Smooth muscle cell (in vitro differentiated cells): ENCODE results near the gene ASPG. TPM values are rescaled to one million over a fixed set of nuclear protein-coding genes. Genes with fewer than 3 reads are reported as not detected.

ENCODE experiments used
- DNase-seq: peaks from one replicate; lab custom pipeline; 2025; ENCODE audit not compliant: unreplicated experiment; lab: John Stamatoyannopoulos, UW
- H2AFZ ChIP-seq: fragments of 200-600 bp; sonication (generic); 2 replicates; pipeline ENCODE4 v1.6.0; 2016; ENCODE audit warnings: antibody characterized with exemption, low read depth, mild to moderate bottlenecking
- H3F3A ChIP-seq: fragments of 200-600 bp; sonication (generic); 2 replicates; pipeline ENCODE4 v1.6.0; 2017; ENCODE audit warnings: antibody characterized with exemption, low read depth
- H3K27ac ChIP-seq: fragments of 200-600 bp; sonication (generic); 2 replicates; pipeline ENCODE4 v1.5.1; 2016; ENCODE audit warnings: low read depth, mild to moderate bottlenecking
- H3K27me3 ChIP-seq: fragments of 200-600 bp; sonication (generic); 2 replicates; pipeline ENCODE4 v1.6.1; 2016; ENCODE audit warnings: low read depth, mild to moderate bottlenecking
- H3K36me3 ChIP-seq: fragments of 200-600 bp; sonication (generic); 2 replicates; pipeline ENCODE4 v1.5.1; 2016; ENCODE audit warnings: low read depth
- H3K4me1 ChIP-seq: fragments of 200-600 bp; sonication (generic); 2 replicates; pipeline ENCODE4 v1.5.1; 2016; ENCODE audit warnings: low read depth
- H3K4me2 ChIP-seq: fragments of 200-600 bp; sonication (generic); 2 replicates; pipeline ENCODE4 v1.6.0; 2016; ENCODE audit warnings: mild to moderate bottlenecking
- H3K4me3 ChIP-seq: fragments of 200-600 bp; sonication (generic); 2 replicates; pipeline ENCODE4 v1.5.1; 2016; ENCODE audit warnings: mild to moderate bottlenecking
- H3K79me2 ChIP-seq: fragments of 200-600 bp; sonication (generic); 2 replicates; pipeline ENCODE4 v1.6.0; 2016; ENCODE audit warnings: low read depth, mild to moderate bottlenecking
- H3K9ac ChIP-seq: fragments of 200-600 bp; sonication (generic); 2 replicates; pipeline ENCODE4 v1.6.0; 2016; ENCODE audit warnings: low read depth
- H3K9me3 ChIP-seq: fragments of 200-600 bp; sonication (generic); replicated peaks from 2 replicates; pipeline ENCODE4 v1.5.1; 2016; ENCODE audit warnings: low read depth
- H4K20me1 ChIP-seq: fragments of 200-600 bp; sonication (generic); 2 replicates; pipeline ENCODE4 v1.6.0; 2016; ENCODE audit warnings: low read depth
- CTCF ChIP-seq: fragments of 200-600 bp; sonication (generic); IDR thresholded peaks from 2 replicates; pipeline ENCODE4 v1.5.1; 2017; ENCODE audit warnings: borderline replicate concordance, mild to moderate bottlenecking, antibody characterized with exemption; ENCODE audit not compliant: insufficient read depth, poor library complexity, severe bottlenecking
- WGBS: methylation state at CpG from one replicate; pipeline ENCODE4 v1.1.7; 2016; ENCODE audit warnings: low lambda C conversion rate; 5-methylcytosine and 5-hydroxymethylcytosine counted together
- polyA plus RNA-seq: library from polyadenylated mRNA; unstranded; fragments of >200 nt; fragmentation: Nextera tagmentation; extraction: Ambion mirVana; gene quantifications from 2 replicates; pipeline ENCODE4 v1.2.1, GENCODE V29; 2016
- total RNA-seq: library from RNA; depleted of rRNA; stranded (reverse); fragments of >200 nt; gene quantifications from 2 replicates; pipeline ENCODE4 v1.2.3, GENCODE V29; 2014

ASPG gene
- total and polyA plus RNA-seq, 2 experiments from 2014 or later: 0.18 to 1.2 TPM

GRCh38 chr14:104136472-104137296 is 51.2 kb downstream of the ASPG start:
- Histone ChIP-seq H3K9ac (no peak overlapping the region), H2AFZ (no peak overlapping the region), H4K20me1 (peaks cover 16% of the 10 kb centered on the region), H3K27me3 (peaks cover 41% of the 10 kb centered on the region), H3K9me3 (no peaks in the 10 kb centered on the region), H3K4me1 (peaks cover 35% of the 10 kb centered on the region), H3K79me2 (peaks cover 8% of the 10 kb centered on the region), H3K36me3 (no peaks in the 10 kb centered on the region), H3K4me3 (peak overlapping the region; percentile 69), H3K27ac (no peak overlapping the region), H3F3A (no peaks in the 10 kb centered on the region), H3K4me2 (peak overlapping the region; percentile 98)
- DNase-seq: no peak
- WGBS: 8% methylated on average over 58 of the region's 77 CpGs
- no peak for TF ChIP-seq CTCF

GRCh38 chr14:104137297-104138097 is 52.0 kb downstream of the ASPG start:
- WGBS: 3% methylated on average over 81 of the region's 88 CpGs
- H3K36me3 ChIP-seq: no peaks in the 10 kb centered on the region
- H3K4me2 ChIP-seq: peak overlapping the region; percentile 98
- H4K20me1 ChIP-seq: peaks cover 16% of the 10 kb centered on the region
- H3K4me3 ChIP-seq: peak overlapping the region; percentile 69
- DNase-seq: peak; percentile 66
- peaks cover 35% of the 10 kb centered on the region for H3K4me1 ChIP-seq
- H3K79me2 ChIP-seq: peaks cover 8% of the 10 kb centered on the region
- H3K9ac ChIP-seq: no peak overlapping the region
- peak overlapping the region; percentile 85 for H2AFZ ChIP-seq
- TF ChIP-seq CTCF: peak; percentile 91
- peaks cover 41% of the 10 kb centered on the region for H3K27me3 ChIP-seq
- H3K27ac ChIP-seq: no peak overlapping the region
- no peaks in the 10 kb centered on the region for H3K9me3 ChIP-seq
- no peaks in the 10 kb centered on the region for H3F3A ChIP-seq

GRCh38 chr14:104138098-104138717 is 52.7 kb downstream of the ASPG start, which contains the start of gene KIF26A:
TSS of gene KIF26A (plus strand) at chr14:104138587. CDS start at chr14:104138723, 136 bp downstream.
- Histone ChIP-seq H3K27me3 (peaks cover 38% of the 10 kb centered on the region), H2AFZ (peak within 1 kb of the TSS; percentile 85), H3F3A (no peaks in the 10 kb centered on the region), H3K27ac (no peak within 1 kb of the TSS), H3K4me1 (peaks cover 35% of the 10 kb centered on the region), H3K4me3 (peak within 1 kb of the TSS; percentile 69), H3K79me2 (peaks cover 8% of the 10 kb centered on the region), H3K9ac (no peak within 1 kb of the TSS), H4K20me1 (peaks cover 16% of the 10 kb centered on the region), H3K36me3 (no peaks in the 10 kb centered on the region), H3K9me3 (no peaks in the 10 kb centered on the region), H3K4me2 (peak within 1 kb of the TSS; percentile 98)
- peak; percentile 3 for TF ChIP-seq CTCF
- 2% methylated on average over 54 of the region's 77 CpGs for WGBS
- peak; percentile 76 for DNase-seq
